K562 (cell line): Measurements from ENCODE around the gene NRP1. TPM values are rescaled to one million over a fixed set of nuclear protein-coding genes. Genes with fewer than 3 reads are reported as not detected.
A peak's percentile ranks its signal among the peaks of the same experiment; 100 is the strongest.

Experiments used
- ATAC-seq: fragments of 200-7000 bp; cut with Tn5 transposase; 3 replicates; pipeline ENCODE4 v1.9.1; 2020; ENCODE audit warnings: moderate library complexity
- BruUV-seq: library from RNA; stranded (reverse); fragments of 400-500 nt; replicated peaks from 2 replicates; lab custom pipeline; 2021; lab: Mats Ljungman, UMichigan
- CTCF ChIA-PET: fragments of 300-600 bp; formaldehyde crosslinking; extraction: SDS; loops from one replicate; lab custom pipeline; 2021; ENCODE audit warnings: low intra/inter-chr PET ratio; lab: Yijun Ruan, JAX
- POLR2A ChIA-PET: fragments of 300-600, 350-650 bp; sonication (Branson Sonifier 250); formaldehyde crosslinking; extraction: SDS; loops from one replicate; lab custom pipeline; 2021; ENCODE audit warnings: antibody characterized with exemption, inconsistent platforms; lab: Yijun Ruan, JAX
- DNase-seq, 4 experiments: peaks; one replicate each; pipeline versions ENCODE4 v3.0.0 to v3.0.0-alpha.2; 2011 to 2018; ENCODE audit warnings: low spot score in 3 of 4, mixed read lengths in 3 of 4; ENCODE audit errors: extremely low read depth in 1 of 4
- FAIRE-seq: peaks from 2 replicates; lab custom pipeline; 2011; peaks lifted over from hg19 to GRCh38; lab: Jason Lieb, UNC
- H2AFZ ChIP-seq: 2 replicates; pipeline ENCODE4 v1.6.0; 2011; ENCODE audit warnings: low read depth, low read length, control low read depth, inconsistent platforms
- H3K27ac ChIP-seq: fragments of 200-600 bp; 3 replicates; pipeline ENCODE4 v1.8.0; 2011; ENCODE audit warnings: low read depth, mild to moderate bottlenecking, control low read depth, inconsistent platforms, low read length, moderate library complexity, mixed read lengths; ENCODE audit errors: extremely low read depth
- H3K27me3 ChIP-seq, 2 experiments: fragments of 300-600 bp in 1 of 2; 2 replicates in 1 of 2; 3 replicates in 1 of 2; pipeline versions ENCODE4 v1.6.0 to v1.8.0; 2011; ENCODE audit warnings: inconsistent platforms in 2 of 2, low read length in 2 of 2, mild to moderate bottlenecking in 1 of 2, mixed read lengths in 1 of 2, moderate library complexity in 1 of 2; ENCODE audit not compliant: control insufficient read depth in 2 of 2, insufficient read depth in 2 of 2
- H3K36me3 ChIP-seq: fragments of 300-600 bp; 3 replicates; pipeline ENCODE4 v1.8.0; 2011; ENCODE audit warnings: mild to moderate bottlenecking, low read length, inconsistent platforms; ENCODE audit not compliant: control insufficient read depth, insufficient read depth
- H3K4me1 ChIP-seq, 2 experiments: fragments of 200-600 bp in 1 of 2; replicated peaks in 1 of 2; 2 replicates in 1 of 2; 3 replicates in 1 of 2; pipeline versions ENCODE4 v1.5.1 to v1.8.0; 2011; ENCODE audit warnings: inconsistent platforms in 2 of 2, low read length in 2 of 2, mild to moderate bottlenecking in 1 of 2, mixed read lengths in 1 of 2, moderate library complexity in 1 of 2; ENCODE audit not compliant: control insufficient read depth in 2 of 2, insufficient read depth in 2 of 2
- H3K4me2 ChIP-seq: 2 replicates; pipeline ENCODE4 v1.6.1; 2011; ENCODE audit warnings: low read length, control low read depth, inconsistent platforms, mixed read lengths; ENCODE audit not compliant: insufficient read depth
- H3K4me3 ChIP-seq: fragments of 200-600 bp; sonication (generic), shearing (Covaris generic); 2 replicates; pipeline ENCODE4 v1.5.1; 2016; ENCODE audit warnings: control low read depth, inconsistent platforms
- H3K79me2 ChIP-seq: fragments of 200-600 bp; 3 replicates; pipeline ENCODE4 v1.8.0; 2011; ENCODE audit warnings: low read length, inconsistent platforms; ENCODE audit not compliant: control insufficient read depth, insufficient read depth
- H3K9ac ChIP-seq, 2 experiments: 2 replicates each; pipeline versions ENCODE4 v1.6.0 to v1.6.1; 2011; ENCODE audit warnings: low read depth in 2 of 2, low read length in 2 of 2, control low read depth in 1 of 2, inconsistent platforms in 1 of 2, mild to moderate bottlenecking in 1 of 2, mixed read lengths in 1 of 2; ENCODE audit not compliant: insufficient read depth in 1 of 2
- H3K9me1 ChIP-seq: one replicate; pipeline ENCODE4 v1.6.0; 2011; ENCODE audit warnings: inconsistent platforms, mild to moderate bottlenecking, low read length, moderate library complexity; ENCODE audit not compliant: control insufficient read depth, insufficient read depth
- H3K9me3 ChIP-seq: replicated peaks from 2 replicates; pipeline ENCODE4 v1.5.1; 2011; ENCODE audit warnings: low read depth, low read length, inconsistent platforms; ENCODE audit not compliant: control insufficient read depth, insufficient read depth
- H4K20me1 ChIP-seq: replicated peaks from 2 replicates; pipeline ENCODE4 v1.6.1; 2011; ENCODE audit warnings: low read length, inconsistent platforms, mixed read lengths; ENCODE audit not compliant: control insufficient read depth, insufficient read depth
- CBX5 ChIP-seq: IDR thresholded peaks from 2 replicates; pipeline ENCODE4 v1.6.1; 2014; ENCODE audit warnings: low read depth, borderline replicate concordance
- FOSL1 ChIP-seq: fragments of 200-800 bp; sonication (Bioruptor generic); conservative IDR thresholded peaks from 2 replicates; pipeline ENCODE4 v1.6.1; 2016; ENCODE audit warnings: missing genetic modification characterization, missing compliant biosample characterization
- KDM2B ChIP-seq: fragments of 250-450 bp; sonication (Bioruptor Pico); IDR thresholded peaks from 2 replicates; pipeline ENCODE4 v1.8.0; 2021; ENCODE audit warnings: mild to moderate bottlenecking, moderate library complexity
- RB1 ChIP-seq: fragments of 450-650 bp; IDR thresholded peaks from 2 replicates; pipeline ENCODE4 v1.6.1; 2017; ENCODE audit warnings: low read depth, mild to moderate bottlenecking
- SIRT6 ChIP-seq: IDR thresholded peaks from one replicate; pipeline ENCODE4 v1.6.1; 2012; ENCODE audit warnings: low read depth, mild to moderate bottlenecking, control low read depth, inconsistent platforms, low read length, moderate library complexity
- WHSC1 ChIP-seq: IDR thresholded peaks from one replicate; pipeline ENCODE4 v1.6.1; 2012; ENCODE audit warnings: low read length, control low read depth, inconsistent platforms
- in situ Hi-C: fragments of 300-500 bp; cut with MboI; formaldehyde crosslinking; loops from 4 replicates; pipeline ENCODE4 v1.15.0; 2018; ENCODE audit warnings: inconsistent platforms, mixed read lengths
- intact Hi-C: fragments of 100-400 bp; cut with micrococcal nuclease; formaldehyde crosslinking; loops from 2 replicates; pipeline ENCODE4 v1.14.2; 2022
- polyA plus RNA-seq, 8 experiments: library from polyadenylated mRNA; depleted of rRNA in 4 of 8; stranded (reverse) in 5 of 8; unstranded in 3 of 8; fragments of >200 nt; fragmentation: Nextera tagmentation in 2 of 8; fragmentation: Illumina TruSeq in 1 of 8; extraction: Ambion mirVana in 2 of 8; extraction: Trizol in 1 of 8; gene quantifications; 2 replicates each; pipeline versions ENCODE4 v1.2.1 to v1.2.3, GENCODE V29; 2011 to 2014; ENCODE audit warnings: inconsistent platforms in 1 of 8, missing spikeins in 1 of 8
- total RNA-seq, 7 experiments: library from RNA; depleted of rRNA in 6 of 7; stranded (reverse); fragments of >200 nt in 6 of 7; fragmentation: Illumina TruSeq in 2 of 7; extraction: Trizol in 2 of 7; gene quantifications; 2 replicates each; pipeline versions ENCODE4 v1.2.1 to v1.2.3, GENCODE V29; 2011 to 2021; ENCODE audit warnings: low replicate concordance in 1 of 7
- TF ChIP-seq, protein P1 (sequence below): fragments of 450-650 bp; formaldehyde crosslinking; IDR thresholded peaks from 2 replicates; pipeline ENCODE4 v1.4.0; 2020; ENCODE audit warnings: mild to moderate bottlenecking, mixed read lengths
- TF ChIP-seq, protein P2 (sequence below): fragments of 450-650 bp; IDR thresholded peaks from one replicate; pipeline ENCODE4 v1.6.1; 2018; ENCODE audit warnings: mild to moderate bottlenecking, moderate library complexity; ENCODE audit not compliant: partially characterized antibody
- TF ChIP-seq, protein P3 (sequence below), 2 experiments: fragments of 450-650 bp in 1 of 2; sonication (generic) in 1 of 2; formaldehyde crosslinking in 1 of 2; IDR thresholded peaks in 1 of 2; conservative IDR thresholded peaks in 1 of 2; 2 replicates each; pipeline versions ENCODE4 v1.6.1 to v1.8.1; 2016 to 2023; ENCODE audit warnings: mild to moderate bottlenecking in 2 of 2, moderate library complexity in 2 of 2, inconsistent platforms in 1 of 2, missing genetic modification reagents in 1 of 2
- TF ChIP-seq, protein P4 (sequence below): fragments of 450-650 bp; formaldehyde crosslinking; IDR thresholded peaks from 2 replicates; pipeline ENCODE4 v1.4.0; 2022; ENCODE audit warnings: missing genetic modification characterization

Gene NRP1
- total and polyA plus RNA-seq, 9 of the 15 experiments (the other 6 are each of a cell fraction or from before 2014, with no cell fraction given) = 0.01 to 0.38 (median 0.04) TPM; not detected in 5

DNA sequence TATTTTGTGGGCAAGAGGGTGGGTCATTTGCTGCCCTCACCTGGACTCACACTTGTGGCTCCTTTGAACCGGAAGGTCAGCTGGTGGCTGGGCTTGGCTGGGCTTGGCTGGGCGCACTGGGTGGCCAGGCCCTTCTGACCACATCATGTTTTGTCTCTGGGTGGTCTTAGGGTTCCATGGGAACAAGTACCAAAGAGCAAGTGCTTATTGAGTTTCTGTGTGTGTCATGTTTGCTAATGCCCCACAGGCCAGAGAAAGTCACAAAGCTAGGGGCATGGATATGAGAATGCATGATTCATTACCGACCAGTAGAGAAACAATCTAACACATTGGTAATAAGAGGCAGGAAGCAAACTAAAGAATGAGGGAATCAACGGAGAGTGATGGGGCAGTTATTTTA lies 33.6 kb upstream of the NRP1 start (continued):
- TF ChIP-seq, protein P1, sequence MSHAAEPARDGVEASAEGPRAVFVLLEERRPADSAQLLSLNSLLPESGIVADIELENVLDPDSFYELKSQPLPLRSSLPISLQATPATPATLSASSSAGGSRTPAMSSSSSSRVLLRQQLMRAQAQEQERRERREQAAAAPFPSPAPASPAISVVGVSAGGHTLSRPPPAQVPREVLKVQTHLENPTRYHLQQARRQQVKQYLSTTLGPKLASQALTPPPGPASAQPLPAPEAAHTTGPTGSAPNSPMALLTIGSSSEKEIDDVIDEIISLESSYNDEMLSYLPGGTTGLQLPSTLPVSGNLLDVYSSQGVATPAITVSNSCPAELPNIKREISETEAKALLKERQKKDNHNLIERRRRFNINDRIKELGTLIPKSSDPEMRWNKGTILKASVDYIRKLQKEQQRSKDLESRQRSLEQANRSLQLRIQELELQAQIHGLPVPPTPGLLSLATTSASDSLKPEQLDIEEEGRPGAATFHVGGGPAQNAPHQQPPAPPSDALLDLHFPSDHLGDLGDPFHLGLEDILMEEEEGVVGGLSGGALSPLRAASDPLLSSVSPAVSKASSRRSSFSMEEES = no peak
- TF ChIP-seq SIRT6 (no peak), KDM2B (CRISPR knock-in tag) (no peak), WHSC1 (no peak)
- TF ChIP-seq, protein P2, sequence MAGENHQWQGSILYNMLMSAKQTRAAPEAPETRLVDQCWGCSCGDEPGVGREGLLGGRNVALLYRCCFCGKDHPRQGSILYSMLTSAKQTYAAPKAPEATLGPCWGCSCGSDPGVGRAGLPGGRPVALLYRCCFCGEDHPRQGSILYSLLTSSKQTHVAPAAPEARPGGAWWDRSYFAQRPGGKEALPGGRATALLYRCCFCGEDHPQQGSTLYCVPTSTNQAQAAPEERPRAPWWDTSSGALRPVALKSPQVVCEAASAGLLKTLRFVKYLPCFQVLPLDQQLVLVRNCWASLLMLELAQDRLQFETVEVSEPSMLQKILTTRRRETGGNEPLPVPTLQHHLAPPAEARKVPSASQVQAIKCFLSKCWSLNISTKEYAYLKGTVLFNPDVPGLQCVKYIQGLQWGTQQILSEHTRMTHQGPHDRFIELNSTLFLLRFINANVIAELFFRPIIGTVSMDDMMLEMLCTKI = no peak

DNA sequence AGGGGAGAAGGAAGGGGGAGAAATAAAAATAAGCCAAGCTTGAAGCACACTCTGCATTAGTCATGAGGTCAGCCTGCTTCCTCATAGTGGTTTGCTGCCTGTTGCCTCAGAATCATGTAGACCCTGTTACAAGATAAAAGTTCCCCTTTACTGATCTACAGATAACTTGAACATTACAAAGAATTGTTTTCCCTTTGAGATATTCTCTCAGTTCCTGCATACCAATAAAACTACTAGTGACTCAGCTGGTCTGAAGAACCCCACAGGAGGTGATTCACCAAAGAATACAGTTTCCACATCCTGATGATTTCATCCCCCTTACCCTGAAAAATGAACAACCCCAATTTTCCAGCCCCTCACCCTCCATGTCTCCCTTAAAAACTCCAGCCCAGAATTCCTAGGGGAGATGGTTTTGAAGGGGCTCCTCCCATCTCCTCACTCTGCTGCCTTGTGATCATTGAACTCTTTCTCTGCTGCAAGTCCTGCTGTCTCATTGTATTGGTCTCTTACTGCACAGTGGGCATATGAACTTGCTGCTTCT lies 31.5 kb upstream of the NRP1 start:
- intact Hi-C loops (no loop called here), in situ Hi-C loops (no loop called here)
- H3K79me2 ChIP-seq = no peaks in the 10 kb centered on the region
- no peak overlapping the region for H3K4me3 ChIP-seq
- FAIRE-seq (no peak), ATAC-seq (no peak), DNase-seq (no peak)
- H3K27ac ChIP-seq = no peak overlapping the region
- H3K4me1 ChIP-seq = no peaks in the 10 kb centered on the region
- ChIA-PET CTCF (no interaction called here), POLR2A (interaction anchor here (0.7 kb wide), 1 partner anchor 702 kb away, joined by 4 read pairs; no protein-coding TSS in a partner anchor)
- no peaks in the 10 kb centered on the region for H4K20me1 ChIP-seq
- no peaks in the 10 kb centered on the region for H3K27me3 ChIP-seq
- H3K4me2 ChIP-seq = no peak overlapping the region
- H3K36me3 ChIP-seq = no peaks in the 10 kb centered on the region
- H3K9ac ChIP-seq = no peak overlapping the region
- H2AFZ ChIP-seq = no peak overlapping the region
- TF ChIP-seq RB1 = no peak
- TF ChIP-seq, protein P3, sequence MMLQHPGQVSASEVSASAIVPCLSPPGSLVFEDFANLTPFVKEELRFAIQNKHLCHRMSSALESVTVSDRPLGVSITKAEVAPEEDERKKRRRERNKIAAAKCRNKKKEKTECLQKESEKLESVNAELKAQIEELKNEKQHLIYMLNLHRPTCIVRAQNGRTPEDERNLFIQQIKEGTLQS (IDR thresholded peaks at IDR 0.05) = peak; percentile 35; the same call in 1 of the 2 replicates
- TF ChIP-seq, protein P3 (CRISPR knock-in tag; conservative IDR thresholded peaks at IDR 0.05) = no peak
- TF ChIP-seq FOSL1 (tag) = peak; percentile 69
- TF ChIP-seq, protein P4, sequence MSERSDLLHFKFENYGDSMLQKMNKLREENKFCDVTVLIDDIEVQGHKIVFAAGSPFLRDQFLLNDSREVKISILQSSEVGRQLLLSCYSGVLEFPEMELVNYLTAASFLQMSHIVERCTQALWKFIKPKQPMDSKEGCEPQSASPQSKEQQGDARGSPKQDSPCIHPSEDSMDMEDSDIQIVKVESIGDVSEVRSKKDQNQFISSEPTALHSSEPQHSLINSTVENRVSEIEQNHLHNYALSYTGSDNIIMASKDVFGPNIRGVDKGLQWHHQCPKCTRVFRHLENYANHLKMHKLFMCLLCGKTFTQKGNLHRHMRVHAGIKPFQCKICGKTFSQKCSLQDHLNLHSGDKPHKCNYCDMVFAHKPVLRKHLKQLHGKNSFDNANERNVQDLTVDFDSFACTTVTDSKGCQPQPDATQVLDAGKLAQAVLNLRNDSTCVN (CRISPR knock-in tag) = no peak
- TF ChIP-seq CBX5 = 0 out of 2 replicates have a peak, but pooled peaks have one; percentile 41
- no peaks in the 10 kb centered on the region for H3K9me1 ChIP-seq
- H3K9me3 ChIP-seq = no peaks in the 10 kb centered on the region
- BruUV-seq = no TSS peak
